Neural cell (in vitro differentiated cells): ENCODE results near the gene LRRC55. TPM values are rescaled to one million over a fixed set of nuclear protein-coding genes. Genes with fewer than 3 reads are reported as not detected.

ENCODE experiments used
- H2AFZ ChIP-seq: fragments of 200-600, 300-800 bp; sonication (generic), shearing (Covaris generic); 2 replicates; pipeline ENCODE4 v1.6.0; 2014; ENCODE audit warnings: low read depth, mild to moderate bottlenecking, antibody characterized with exemption, low read length, moderate library complexity
- H3F3A ChIP-seq: fragments of 200-600 bp; shearing (Covaris generic); 2 replicates; pipeline ENCODE4 v1.6.1; 2016; ENCODE audit warnings: mild to moderate bottlenecking, moderate library complexity, mixed read lengths, antibody characterized with exemption, low read length; ENCODE audit not compliant: insufficient read depth, poor library complexity, severe bottlenecking
- H3K27ac ChIP-seq: fragments of 200-600, 300-800 bp; sonication (generic), shearing (Covaris generic); 2 replicates; pipeline ENCODE4 v1.5.1; 2014; ENCODE audit warnings: mild to moderate bottlenecking, low read length, moderate library complexity
- H3K27me3 ChIP-seq: fragments of 300-800, 200-600 bp; sonication (generic), shearing (Covaris generic); 2 replicates; pipeline ENCODE4 v1.6.0; 2014; ENCODE audit warnings: mild to moderate bottlenecking, low read depth, low read length, moderate library complexity; ENCODE audit not compliant: insufficient read depth
- H3K36me3 ChIP-seq: fragments of 300-800, 200-600 bp; sonication (generic), shearing (Covaris generic); 2 replicates; pipeline ENCODE4 v1.5.1; 2014; ENCODE audit warnings: mild to moderate bottlenecking, antibody characterized with exemption, low read length, moderate library complexity; ENCODE audit not compliant: insufficient read depth
- H3K4me2 ChIP-seq: fragments of 300-800, 200-600 bp; sonication (generic), shearing (Covaris generic); 2 replicates; pipeline ENCODE4 v1.6.0; 2014; ENCODE audit warnings: mild to moderate bottlenecking, low read length
- H3K4me3 ChIP-seq: fragments of 300-800, 200-600 bp; sonication (generic), shearing (Covaris generic); 2 replicates; pipeline ENCODE4 v1.5.1; 2014; ENCODE audit warnings: mild to moderate bottlenecking, low read length, moderate library complexity
- H3K79me2 ChIP-seq: fragments of 200-600 bp; shearing (Covaris generic); replicated peaks from 2 replicates; pipeline ENCODE4 v1.6.0; 2014; ENCODE audit warnings: mild to moderate bottlenecking, low read length, moderate library complexity; ENCODE audit not compliant: insufficient read depth
- H3K9ac ChIP-seq: fragments of 300-800, 200-600 bp; sonication (generic), shearing (Covaris generic); 2 replicates; pipeline ENCODE4 v1.6.1; 2016; ENCODE audit warnings: mild to moderate bottlenecking, low read length, mixed read lengths
- H3K9me2 ChIP-seq: fragments of 200-600 bp; shearing (Covaris generic); 2 replicates; pipeline ENCODE4 v1.6.1; 2016; ENCODE audit warnings: mild to moderate bottlenecking, low read length, mixed read lengths; ENCODE audit not compliant: insufficient read depth
- H3K9me3 ChIP-seq: fragments of 200-600, 300-800 bp; sonication (generic), shearing (Covaris generic); 2 replicates; pipeline ENCODE4 v1.6.1; 2016; ENCODE audit warnings: mild to moderate bottlenecking, mixed run types, low read length, moderate library complexity, mixed read lengths
- H4K20me1 ChIP-seq: fragments of 200-600 bp; shearing (Covaris generic); 2 replicates; pipeline ENCODE4 v1.6.1; 2016; ENCODE audit warnings: mild to moderate bottlenecking, mixed run types; ENCODE audit not compliant: insufficient read depth
- CTCF ChIP-seq: fragments of 450-650 bp; IDR thresholded peaks from 2 replicates; pipeline ENCODE4 v1.5.1; 2014; ENCODE audit warnings: antibody characterized with exemption, mild to moderate bottlenecking, moderate library complexity; ENCODE audit not compliant: poor library complexity, severe bottlenecking
- EP300 ChIP-seq: fragments of 450-650 bp; conservative IDR thresholded peaks from 2 replicates; pipeline ENCODE4 v1.6.1; 2014; ENCODE audit warnings: antibody characterized with exemption, mild to moderate bottlenecking, moderate library complexity; ENCODE audit not compliant: poor library complexity, severe bottlenecking
- EZH2 ChIP-seq: fragments of 200-600, 300-800 bp; shearing (Covaris generic), sonication (generic); IDR thresholded peaks from 2 replicates; pipeline ENCODE4 v1.6.1; 2014; ENCODE audit warnings: antibody characterized with exemption, low read length, borderline replicate concordance, mild to moderate bottlenecking; ENCODE audit not compliant: insufficient read depth, poor library complexity, severe bottlenecking
- MXI1 ChIP-seq: fragments of 450-650 bp; conservative IDR thresholded peaks from 2 replicates; pipeline ENCODE4 v1.6.1; 2014; ENCODE audit warnings: antibody characterized with exemption, mild to moderate bottlenecking; ENCODE audit not compliant: poor library complexity, severe bottlenecking
- POLR2AphosphoS5 ChIP-seq: IDR thresholded peaks from 2 replicates; pipeline ENCODE4 v1.6.1; 2012
- RAD21 ChIP-seq: fragments of 450-650 bp; conservative IDR thresholded peaks from 2 replicates; pipeline ENCODE4 v1.6.1; 2014; ENCODE audit warnings: antibody characterized with exemption, mild to moderate bottlenecking, moderate library complexity
- REST ChIP-seq: IDR thresholded peaks from 2 replicates; pipeline ENCODE4 v1.6.1; 2012; ENCODE audit warnings: borderline replicate concordance
- SMC3 ChIP-seq: fragments of 450-650 bp; conservative IDR thresholded peaks from 2 replicates; pipeline ENCODE4 v1.6.1; 2014; ENCODE audit warnings: antibody characterized with exemption, mild to moderate bottlenecking, moderate library complexity; ENCODE audit not compliant: poor library complexity
- TAF1 ChIP-seq: IDR thresholded peaks from 2 replicates; pipeline ENCODE4 v1.6.1; 2012; ENCODE audit warnings: low read depth
- polyA plus RNA-seq: library from polyadenylated mRNA; depleted of rRNA; stranded (reverse); fragments of >200 nt; gene quantifications from 2 replicates; pipeline ENCODE4 v1.2.3, GENCODE V29; 2014

LRRC55 gene
- polyA plus RNA-seq, 1 donor from 2014 or later: 2.8 TPM

- Histone ChIP-seq H3K27ac (no peak overlapping the region), H3K27me3 (no peaks in the 10 kb centered on the region), H3K4me3 (no peak overlapping the region), H3K9ac (no peak overlapping the region), H3K9me2 (no peaks in the 10 kb centered on the region), H3F3A (no peaks in the 10 kb centered on the region), H3K4me2 (no peak overlapping the region), H3K9me3 (no peaks in the 10 kb centered on the region), H3K79me2 (no peaks in the 10 kb centered on the region), H3K36me3 (no peaks in the 10 kb centered on the region), H2AFZ (no peak overlapping the region), H4K20me1 (no peaks in the 10 kb centered on the region)
- TF ChIP-seq EZH2 (no peak), EP300 (no peak), RAD21 (no peak), POLR2AphosphoS5 (no peak), CTCF (no peak), MXI1 (no peak), TAF1 (no peak), SMC3 (no peak), REST (no peak)
Observed at GRCh38 chr11:57224537-57224936, 42.8 kb downstream of the LRRC55 start.

- H4K20me1 ChIP-seq: no peaks in the 10 kb centered on the region
- no peak overlapping the region for H3K4me2 ChIP-seq
- H3K79me2 ChIP-seq: no peaks in the 10 kb centered on the region
- H3K9me3 ChIP-seq: no peaks in the 10 kb centered on the region
- TF ChIP-seq POLR2AphosphoS5 (no peak), SMC3 (no peak), RAD21 (no peak), CTCF (no peak), TAF1 (no peak), REST (no peak), MXI1 (no peak), EZH2 (no peak), EP300 (no peak)
- H3K9me2 ChIP-seq: no peaks in the 10 kb centered on the region
- no peaks in the 10 kb centered on the region for H3K27me3 ChIP-seq
- H3K4me3 ChIP-seq: no peak overlapping the region
- no peaks in the 10 kb centered on the region for H3F3A ChIP-seq
- no peak overlapping the region for H2AFZ ChIP-seq
- H3K27ac ChIP-seq: no peak overlapping the region
- H3K36me3 ChIP-seq: no peaks in the 10 kb centered on the region
- H3K9ac ChIP-seq: no peak overlapping the region
Observed at GRCh38 chr11:57228600-57228999, 46.8 kb downstream of the LRRC55 start.
